Mesendoderm (in vitro differentiated cells): Measurements from ENCODE around the gene CMPK2.

Source experiments
- DNase-seq: peaks from one replicate; pipeline ENCODE4 v3.0.0; 2013
- H2AK5ac ChIP-seq: 2 replicates; pipeline ENCODE4 v1.6.1; 2013; ENCODE audit warnings: low read length, inconsistent platforms
- H2BK120ac ChIP-seq: 2 replicates; pipeline ENCODE4 v1.6.1; 2013; ENCODE audit warnings: low read depth, mild to moderate bottlenecking, low read length, moderate library complexity, mixed read lengths
- H2BK15ac ChIP-seq: replicated peaks from 2 replicates; pipeline ENCODE4 v1.6.1; 2013; ENCODE audit warnings: low read depth, mild to moderate bottlenecking, moderate library complexity
- H2BK5ac ChIP-seq: 2 replicates; pipeline ENCODE4 v1.6.1; 2013; ENCODE audit warnings: low read length, inconsistent platforms
- H3K18ac ChIP-seq: 2 replicates; pipeline ENCODE4 v1.6.1; 2013; ENCODE audit warnings: mild to moderate bottlenecking, low read length, mixed read lengths
- H3K23ac ChIP-seq: one replicate; pipeline ENCODE4 v1.6.1; 2013; ENCODE audit warnings: low read length
- H3K27ac ChIP-seq: 2 replicates; pipeline ENCODE4 v1.5.1; 2013; ENCODE audit warnings: low read depth, mild to moderate bottlenecking, inconsistent platforms, low read length, moderate library complexity
- H3K27me3 ChIP-seq: 2 replicates; pipeline ENCODE4 v1.6.1; 2013; ENCODE audit warnings: low read length, control low read depth, mild to moderate bottlenecking, inconsistent platforms; ENCODE audit not compliant: insufficient read depth, poor library complexity
- H3K36me3 ChIP-seq: 2 replicates; pipeline ENCODE4 v1.6.1; 2013; ENCODE audit warnings: low read length, inconsistent platforms; ENCODE audit not compliant: control insufficient read depth, insufficient read depth
- H3K4ac ChIP-seq: one replicate; pipeline ENCODE4 v1.6.1; 2013; ENCODE audit warnings: low read depth, mild to moderate bottlenecking, low read length, moderate library complexity
- H3K4me1 ChIP-seq: 2 replicates; pipeline ENCODE4 v1.6.1; 2013; ENCODE audit warnings: low read depth, low read length, inconsistent platforms; ENCODE audit not compliant: control insufficient read depth
- H3K4me2 ChIP-seq: 2 replicates; pipeline ENCODE4 v1.6.1; 2013; ENCODE audit warnings: low read length
- H3K4me3 ChIP-seq: 2 replicates; pipeline ENCODE4 v1.5.1; 2013; ENCODE audit warnings: mild to moderate bottlenecking, low read length
- H3K56ac ChIP-seq: one replicate; pipeline ENCODE4 v1.6.1; 2013; ENCODE audit warnings: low read length
- H3K79me1 ChIP-seq: 2 replicates; pipeline ENCODE4 v1.6.1; 2013; ENCODE audit warnings: low read length, inconsistent platforms
- H3K79me2 ChIP-seq: 2 replicates; pipeline ENCODE4 v1.6.1; 2013; ENCODE audit warnings: mild to moderate bottlenecking, low read length; ENCODE audit not compliant: control insufficient read depth, insufficient read depth
- H3K9ac ChIP-seq: 2 replicates; pipeline ENCODE4 v1.6.1; 2013; ENCODE audit warnings: low read length, inconsistent platforms
- H4K5ac ChIP-seq: one replicate; pipeline ENCODE4 v1.6.1; 2013; ENCODE audit warnings: low read length
- H4K8ac ChIP-seq: one replicate; pipeline ENCODE4 v1.6.1; 2013; ENCODE audit warnings: low read depth, mild to moderate bottlenecking, control low read depth, low read length, moderate library complexity
- WGBS: extraction: QIAGEN DNeasy Blood & Tissue Kit; methylation state at CpG from one replicate; pipeline ENCODE4 v1.1.7; 2013; ENCODE audit warnings: low lambda C conversion rate, missing lambda C conversion rate; ENCODE audit not compliant: insufficient coverage; ENCODE audit errors: extremely low coverage; 5-methylcytosine and 5-hydroxymethylcytosine counted together

The CMPK2 gene

GRCh38 chr2:6838673-6839319 lies 26.9 kb downstream of the CMPK2 start:
- Histone ChIP-seq H3K79me1 (no peaks in the 10 kb centered on the region), H3K27me3 (no peaks in the 10 kb centered on the region), H2AK5ac (no peak overlapping the region), H2BK5ac (no peak overlapping the region), H4K5ac (no peak overlapping the region), H3K9ac (no peak overlapping the region), H3K27ac (no peak overlapping the region), H3K4me1 (no peaks in the 10 kb centered on the region), H4K8ac (no peak overlapping the region), H3K4ac (no peak overlapping the region), H3K79me2 (no peaks in the 10 kb centered on the region), H2BK120ac (no peak overlapping the region), H3K18ac (no peak overlapping the region), H2BK15ac (no peak overlapping the region), H3K4me3 (no peak overlapping the region), H3K56ac (no peak overlapping the region), H3K36me3 (no peaks in the 10 kb centered on the region), H3K23ac (no peak overlapping the region), H3K4me2 (no peak overlapping the region)
- no CpG with 5 or more reads among the region's 4 CpGs for WGBS
- DNase-seq = no peak

GRCh38 chr2:6835467-6835866 lies 30.2 kb downstream of the CMPK2 start:
- DNase-seq = no peak
- H3K4me1 ChIP-seq = no peaks in the 10 kb centered on the region
- H4K8ac ChIP-seq = no peak overlapping the region
- H4K5ac ChIP-seq = no peak overlapping the region
- H3K4me3 ChIP-seq = no peak overlapping the region
- H3K56ac ChIP-seq = no peak overlapping the region
- no peak overlapping the region for H2AK5ac ChIP-seq
- H3K79me1 ChIP-seq = no peaks in the 10 kb centered on the region
- H3K79me2 ChIP-seq = no peaks in the 10 kb centered on the region
- H3K9ac ChIP-seq = no peak overlapping the region
- H3K27ac ChIP-seq = no peak overlapping the region
- no peak overlapping the region for H3K23ac ChIP-seq
- no peaks in the 10 kb centered on the region for H3K27me3 ChIP-seq
- H2BK120ac ChIP-seq = no peak overlapping the region
- no peak overlapping the region for H3K18ac ChIP-seq
- no peak overlapping the region for H3K4ac ChIP-seq
- no peak overlapping the region for H2BK15ac ChIP-seq
- H3K36me3 ChIP-seq = no peaks in the 10 kb centered on the region
- H2BK5ac ChIP-seq = no peak overlapping the region
- H3K4me2 ChIP-seq = no peak overlapping the region

- no peak overlapping the region for H3K27ac ChIP-seq
- no peak overlapping the region for H4K5ac ChIP-seq
- H2BK15ac ChIP-seq = no peak overlapping the region
- no peaks in the 10 kb centered on the region for H3K27me3 ChIP-seq
- no peak for DNase-seq
- H3K18ac ChIP-seq = no peak overlapping the region
- no peaks in the 10 kb centered on the region for H3K4me1 ChIP-seq
- no peak overlapping the region for H3K4me2 ChIP-seq
- H4K8ac ChIP-seq = no peak overlapping the region
- H3K23ac ChIP-seq = no peak overlapping the region
- H2AK5ac ChIP-seq = no peak overlapping the region
- H3K56ac ChIP-seq = no peak overlapping the region
- H3K4ac ChIP-seq = no peak overlapping the region
- H3K9ac ChIP-seq = no peak overlapping the region
- H3K4me3 ChIP-seq = no peak overlapping the region
- no peaks in the 10 kb centered on the region for H3K79me1 ChIP-seq
- no peaks in the 10 kb centered on the region for H3K79me2 ChIP-seq
- no peaks in the 10 kb centered on the region for H3K36me3 ChIP-seq
- no peak overlapping the region for H2BK5ac ChIP-seq
- H2BK120ac ChIP-seq = no peak overlapping the region
These were observed 31.5 kb downstream of the CMPK2 start for GRCh38 chr2:6834163-6834562.

GRCh38 chr2:6833300-6833604 lies 32.5 kb downstream of the CMPK2 start:
- H3K27ac ChIP-seq = no peak overlapping the region

GRCh38 chr2:6832596-6833299 lies 33.0 kb downstream of the CMPK2 start:
- no peak for DNase-seq
- H2BK15ac ChIP-seq = no peak overlapping the region
- no peak overlapping the region for H2BK5ac ChIP-seq
- H4K5ac ChIP-seq = no peak overlapping the region
- H3K79me2 ChIP-seq = no peaks in the 10 kb centered on the region
- H3K79me1 ChIP-seq = no peaks in the 10 kb centered on the region
- H3K27me3 ChIP-seq = no peaks in the 10 kb centered on the region
- H3K4me3 ChIP-seq = no peak overlapping the region
- H4K8ac ChIP-seq = no peak overlapping the region
- no CpG with 5 or more reads among the region's 2 CpGs for WGBS
- no peak overlapping the region for H3K23ac ChIP-seq
- no peak overlapping the region for H2AK5ac ChIP-seq
- no peak overlapping the region for H3K4ac ChIP-seq
- H3K36me3 ChIP-seq = no peaks in the 10 kb centered on the region
- no peak overlapping the region for H3K27ac ChIP-seq
- no peaks in the 10 kb centered on the region for H3K4me1 ChIP-seq
- no peak overlapping the region for H3K4me2 ChIP-seq
- no peak overlapping the region for H3K18ac ChIP-seq
- no peak overlapping the region for H3K9ac ChIP-seq
- no peak overlapping the region for H2BK120ac ChIP-seq
- no peak overlapping the region for H3K56ac ChIP-seq

More at GRCh38 chr2:6833300-6833604, 32.5 kb downstream of the CMPK2 start:
- no peak overlapping the region for H2BK120ac ChIP-seq
- no peaks in the 10 kb centered on the region for H3K4me1 ChIP-seq
- H3K36me3 ChIP-seq = no peaks in the 10 kb centered on the region
- DNase-seq = no peak
- no peaks in the 10 kb centered on the region for H3K79me1 ChIP-seq
- no peak overlapping the region for H3K56ac ChIP-seq
- no CpG with 5 or more reads among the region's 2 CpGs for WGBS
- H2BK5ac ChIP-seq = no peak overlapping the region
- H2BK15ac ChIP-seq = no peak overlapping the region
- no peaks in the 10 kb centered on the region for H3K27me3 ChIP-seq
- H4K8ac ChIP-seq = no peak overlapping the region
- H3K4ac ChIP-seq = no peak overlapping the region
- H2AK5ac ChIP-seq = no peak overlapping the region
- H3K23ac ChIP-seq = no peak overlapping the region
- no peak overlapping the region for H4K5ac ChIP-seq
- H3K18ac ChIP-seq = no peak overlapping the region
- no peaks in the 10 kb centered on the region for H3K79me2 ChIP-seq
- no peak overlapping the region for H3K9ac ChIP-seq
- H3K4me3 ChIP-seq = no peak overlapping the region
- no peak overlapping the region for H3K4me2 ChIP-seq

GRCh38 chr2:6831229-6831628 lies 34.5 kb downstream of the CMPK2 start:
- no peak overlapping the region for H2BK15ac ChIP-seq
- no CpG with 5 or more reads among the region's 1 CpG for WGBS
- no peak overlapping the region for H2BK5ac ChIP-seq
- no peak overlapping the region for H3K4ac ChIP-seq
- H3K79me1 ChIP-seq = no peaks in the 10 kb centered on the region
- H2BK120ac ChIP-seq = no peak overlapping the region
- H3K56ac ChIP-seq = no peak overlapping the region
- no peak overlapping the region for H3K18ac ChIP-seq
- H4K5ac ChIP-seq = no peak overlapping the region
- H2AK5ac ChIP-seq = no peak overlapping the region
- H3K4me1 ChIP-seq = no peaks in the 10 kb centered on the region
- H3K27ac ChIP-seq = no peak overlapping the region
- no peak overlapping the region for H3K9ac ChIP-seq
- no peak for DNase-seq
- no peak overlapping the region for H3K23ac ChIP-seq
- H3K27me3 ChIP-seq = no peaks in the 10 kb centered on the region
- no peak overlapping the region for H4K8ac ChIP-seq
- H3K79me2 ChIP-seq = no peaks in the 10 kb centered on the region
- H3K36me3 ChIP-seq = no peaks in the 10 kb centered on the region
- no peak overlapping the region for H3K4me2 ChIP-seq
- no peak overlapping the region for H3K4me3 ChIP-seq
